Spleen (tissue), 7 donors: Measurements from ENCODE around the gene TRAF6.

Source experiments
- CTCF ChIP-seq, 11 experiments: fragments of 200-600 bp in 7 of 11; fragments of 450-650 bp in 4 of 11; sonication (generic) in 4 of 11; IDR thresholded peaks in 8 of 11; conservative IDR thresholded peaks in 3 of 11; 1 replicate in 7 of 11; 2 replicates in 4 of 11; pipeline versions ENCODE4 v1.4.0 to v1.8.0; 2016 to 2021; ENCODE audit warnings: antibody characterized with exemption in 11 of 11, inconsistent platforms in 4 of 11, mild to moderate bottlenecking in 1 of 11
- POLR2A ChIP-seq, 3 donors: fragments of 450-650 bp; IDR thresholded peaks; one replicate each; pipeline ENCODE4 v1.5.1; 2017; ENCODE audit warnings: antibody characterized with exemption in 3 of 3, mild to moderate bottlenecking in 1 of 3
- donor health status: DM: no; HTN: no; CAD: no; lungs with moderate emphysema.
- donor health status: DM: no; HTN: no; CAD: no.
- donor health status: DM: no; HTN: no; CAD: no.

- no peak for TF ChIP-seq CTCF (IDR thresholded peaks at IDR 0.05 in 8 of 11, conservative IDR thresholded peaks at IDR 0.05 in 3 of 11)
- TF ChIP-seq POLR2A (IDR thresholded peaks at IDR 0.05), result no peak
Observed at GRCh38 chr11:36455658-36456111, 54.4 kb downstream of the TRAF6 start.
